Measurements from ENCODE around the gene RMI2.

DNA sequence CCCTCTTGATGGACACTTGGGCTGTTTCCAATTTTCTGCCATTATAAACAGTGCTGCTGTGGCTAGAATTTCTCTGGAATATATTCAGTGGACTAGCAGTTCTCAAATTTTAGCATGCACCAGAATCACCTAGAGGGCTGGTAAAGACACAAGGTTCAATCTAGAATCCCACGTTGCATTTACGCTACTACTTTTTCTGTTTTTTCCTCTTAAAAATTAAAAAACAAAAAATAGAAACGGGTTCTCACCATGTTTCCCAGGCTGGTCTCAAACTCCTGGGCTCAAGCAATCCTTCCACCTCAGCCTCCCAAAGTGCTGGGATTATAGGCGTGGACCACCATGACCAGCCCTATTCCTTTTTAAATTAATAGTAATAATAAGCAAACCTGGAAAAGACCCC is 49.6 kb upstream of the RMI2 start:
- TF ChIP-seq, protein P1, sequence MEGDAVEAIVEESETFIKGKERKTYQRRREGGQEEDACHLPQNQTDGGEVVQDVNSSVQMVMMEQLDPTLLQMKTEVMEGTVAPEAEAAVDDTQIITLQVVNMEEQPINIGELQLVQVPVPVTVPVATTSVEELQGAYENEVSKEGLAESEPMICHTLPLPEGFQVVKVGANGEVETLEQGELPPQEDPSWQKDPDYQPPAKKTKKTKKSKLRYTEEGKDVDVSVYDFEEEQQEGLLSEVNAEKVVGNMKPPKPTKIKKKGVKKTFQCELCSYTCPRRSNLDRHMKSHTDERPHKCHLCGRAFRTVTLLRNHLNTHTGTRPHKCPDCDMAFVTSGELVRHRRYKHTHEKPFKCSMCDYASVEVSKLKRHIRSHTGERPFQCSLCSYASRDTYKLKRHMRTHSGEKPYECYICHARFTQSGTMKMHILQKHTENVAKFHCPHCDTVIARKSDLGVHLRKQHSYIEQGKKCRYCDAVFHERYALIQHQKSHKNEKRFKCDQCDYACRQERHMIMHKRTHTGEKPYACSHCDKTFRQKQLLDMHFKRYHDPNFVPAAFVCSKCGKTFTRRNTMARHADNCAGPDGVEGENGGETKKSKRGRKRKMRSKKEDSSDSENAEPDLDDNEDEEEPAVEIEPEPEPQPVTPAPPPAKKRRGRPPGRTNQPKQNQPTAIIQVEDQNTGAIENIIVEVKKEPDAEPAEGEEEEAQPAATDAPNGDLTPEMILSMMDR (IDR thresholded peaks at IDR 0.05) = no peak
- no peak for TF ChIP-seq POLR2A (IDR thresholded peaks at IDR 0.05)
- no peak for TF ChIP-seq EP300 (IDR thresholded peaks at IDR 0.05)
